Measurements from ENCODE around the gene PRSS16. TPM values are rescaled to one million over a fixed set of nuclear protein-coding genes. Genes with fewer than 3 reads are reported as not detected.

PRSS16 gene
- total and polyA plus RNA-seq, 9 of the 15 experiments (the other 6 are each of a cell fraction or from before 2014, with no cell fraction given), result 4.5 to 21.3 (median 12.1) TPM

DNA sequence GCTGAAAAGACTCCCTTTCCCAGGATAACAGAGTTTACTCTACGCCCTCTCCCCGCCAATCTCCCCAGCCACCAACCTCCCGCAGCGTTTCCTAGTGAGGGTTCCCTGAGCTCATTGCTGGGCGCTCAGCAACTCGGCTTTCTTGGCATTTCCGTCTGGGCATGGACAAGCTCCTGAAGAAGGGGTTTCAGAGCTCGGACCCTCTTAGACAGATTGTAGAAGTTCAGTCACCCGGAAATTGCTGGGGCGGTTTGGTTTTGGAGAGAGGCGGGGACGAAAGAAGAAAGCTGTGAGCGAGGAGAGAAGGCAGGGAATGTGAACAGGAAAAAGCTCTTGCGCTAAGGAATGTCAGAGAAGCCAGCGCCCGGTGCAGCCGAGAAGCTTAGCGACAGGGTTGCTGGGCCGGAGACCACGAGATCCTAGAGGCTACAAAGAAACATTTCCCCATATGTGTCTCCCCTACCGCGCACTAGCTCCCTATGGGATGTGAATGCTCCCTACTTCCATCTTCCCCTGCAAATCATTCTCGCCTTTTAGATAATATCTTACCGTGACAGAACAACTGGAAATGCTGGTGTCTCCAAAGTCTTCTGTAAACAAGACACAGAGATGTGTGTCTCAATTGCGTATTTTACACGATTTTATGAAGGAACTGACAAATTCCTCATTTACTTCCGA, 48.7 kb downstream of the PRSS16 start (continued):
- TF ChIP-seq, protein P1, sequence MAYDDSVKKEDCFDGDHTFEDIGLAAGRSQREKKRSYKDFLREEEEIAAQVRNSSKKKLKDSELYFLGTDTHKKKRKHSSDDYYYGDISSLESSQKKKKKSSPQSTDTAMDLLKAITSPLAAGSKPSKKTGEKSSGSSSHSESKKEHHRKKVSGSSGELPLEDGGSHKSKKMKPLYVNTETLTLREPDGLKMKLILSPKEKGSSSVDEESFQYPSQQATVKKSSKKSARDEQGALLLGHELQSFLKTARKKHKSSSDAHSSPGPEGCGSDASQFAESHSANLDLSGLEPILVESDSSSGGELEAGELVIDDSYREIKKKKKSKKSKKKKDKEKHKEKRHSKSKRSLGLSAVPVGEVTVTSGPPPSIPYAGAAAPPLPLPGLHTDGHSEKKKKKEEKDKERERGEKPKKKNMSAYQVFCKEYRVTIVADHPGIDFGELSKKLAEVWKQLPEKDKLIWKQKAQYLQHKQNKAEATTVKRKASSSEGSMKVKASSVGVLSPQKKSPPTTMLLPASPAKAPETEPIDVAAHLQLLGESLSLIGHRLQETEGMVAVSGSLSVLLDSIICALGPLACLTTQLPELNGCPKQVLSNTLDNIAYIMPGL (CRISPR knock-in tag; IDR thresholded peaks at IDR 0.05), result no peak
- no peak for TF ChIP-seq BCOR (IDR thresholded peaks at IDR 0.05)
- TF ChIP-seq ZNF780A (CRISPR knock-in tag; IDR thresholded peaks at IDR 0.05), result no peak
- no peak for TF ChIP-seq CEBPB (tag; IDR thresholded peaks at IDR 0.05)
- TF ChIP-seq SMARCA5 (IDR thresholded peaks at IDR 0.05), result no peak
- no peak for TF ChIP-seq TAF7 (tag; IDR thresholded peaks at IDR 0.05)
- TF ChIP-seq, protein P2, sequence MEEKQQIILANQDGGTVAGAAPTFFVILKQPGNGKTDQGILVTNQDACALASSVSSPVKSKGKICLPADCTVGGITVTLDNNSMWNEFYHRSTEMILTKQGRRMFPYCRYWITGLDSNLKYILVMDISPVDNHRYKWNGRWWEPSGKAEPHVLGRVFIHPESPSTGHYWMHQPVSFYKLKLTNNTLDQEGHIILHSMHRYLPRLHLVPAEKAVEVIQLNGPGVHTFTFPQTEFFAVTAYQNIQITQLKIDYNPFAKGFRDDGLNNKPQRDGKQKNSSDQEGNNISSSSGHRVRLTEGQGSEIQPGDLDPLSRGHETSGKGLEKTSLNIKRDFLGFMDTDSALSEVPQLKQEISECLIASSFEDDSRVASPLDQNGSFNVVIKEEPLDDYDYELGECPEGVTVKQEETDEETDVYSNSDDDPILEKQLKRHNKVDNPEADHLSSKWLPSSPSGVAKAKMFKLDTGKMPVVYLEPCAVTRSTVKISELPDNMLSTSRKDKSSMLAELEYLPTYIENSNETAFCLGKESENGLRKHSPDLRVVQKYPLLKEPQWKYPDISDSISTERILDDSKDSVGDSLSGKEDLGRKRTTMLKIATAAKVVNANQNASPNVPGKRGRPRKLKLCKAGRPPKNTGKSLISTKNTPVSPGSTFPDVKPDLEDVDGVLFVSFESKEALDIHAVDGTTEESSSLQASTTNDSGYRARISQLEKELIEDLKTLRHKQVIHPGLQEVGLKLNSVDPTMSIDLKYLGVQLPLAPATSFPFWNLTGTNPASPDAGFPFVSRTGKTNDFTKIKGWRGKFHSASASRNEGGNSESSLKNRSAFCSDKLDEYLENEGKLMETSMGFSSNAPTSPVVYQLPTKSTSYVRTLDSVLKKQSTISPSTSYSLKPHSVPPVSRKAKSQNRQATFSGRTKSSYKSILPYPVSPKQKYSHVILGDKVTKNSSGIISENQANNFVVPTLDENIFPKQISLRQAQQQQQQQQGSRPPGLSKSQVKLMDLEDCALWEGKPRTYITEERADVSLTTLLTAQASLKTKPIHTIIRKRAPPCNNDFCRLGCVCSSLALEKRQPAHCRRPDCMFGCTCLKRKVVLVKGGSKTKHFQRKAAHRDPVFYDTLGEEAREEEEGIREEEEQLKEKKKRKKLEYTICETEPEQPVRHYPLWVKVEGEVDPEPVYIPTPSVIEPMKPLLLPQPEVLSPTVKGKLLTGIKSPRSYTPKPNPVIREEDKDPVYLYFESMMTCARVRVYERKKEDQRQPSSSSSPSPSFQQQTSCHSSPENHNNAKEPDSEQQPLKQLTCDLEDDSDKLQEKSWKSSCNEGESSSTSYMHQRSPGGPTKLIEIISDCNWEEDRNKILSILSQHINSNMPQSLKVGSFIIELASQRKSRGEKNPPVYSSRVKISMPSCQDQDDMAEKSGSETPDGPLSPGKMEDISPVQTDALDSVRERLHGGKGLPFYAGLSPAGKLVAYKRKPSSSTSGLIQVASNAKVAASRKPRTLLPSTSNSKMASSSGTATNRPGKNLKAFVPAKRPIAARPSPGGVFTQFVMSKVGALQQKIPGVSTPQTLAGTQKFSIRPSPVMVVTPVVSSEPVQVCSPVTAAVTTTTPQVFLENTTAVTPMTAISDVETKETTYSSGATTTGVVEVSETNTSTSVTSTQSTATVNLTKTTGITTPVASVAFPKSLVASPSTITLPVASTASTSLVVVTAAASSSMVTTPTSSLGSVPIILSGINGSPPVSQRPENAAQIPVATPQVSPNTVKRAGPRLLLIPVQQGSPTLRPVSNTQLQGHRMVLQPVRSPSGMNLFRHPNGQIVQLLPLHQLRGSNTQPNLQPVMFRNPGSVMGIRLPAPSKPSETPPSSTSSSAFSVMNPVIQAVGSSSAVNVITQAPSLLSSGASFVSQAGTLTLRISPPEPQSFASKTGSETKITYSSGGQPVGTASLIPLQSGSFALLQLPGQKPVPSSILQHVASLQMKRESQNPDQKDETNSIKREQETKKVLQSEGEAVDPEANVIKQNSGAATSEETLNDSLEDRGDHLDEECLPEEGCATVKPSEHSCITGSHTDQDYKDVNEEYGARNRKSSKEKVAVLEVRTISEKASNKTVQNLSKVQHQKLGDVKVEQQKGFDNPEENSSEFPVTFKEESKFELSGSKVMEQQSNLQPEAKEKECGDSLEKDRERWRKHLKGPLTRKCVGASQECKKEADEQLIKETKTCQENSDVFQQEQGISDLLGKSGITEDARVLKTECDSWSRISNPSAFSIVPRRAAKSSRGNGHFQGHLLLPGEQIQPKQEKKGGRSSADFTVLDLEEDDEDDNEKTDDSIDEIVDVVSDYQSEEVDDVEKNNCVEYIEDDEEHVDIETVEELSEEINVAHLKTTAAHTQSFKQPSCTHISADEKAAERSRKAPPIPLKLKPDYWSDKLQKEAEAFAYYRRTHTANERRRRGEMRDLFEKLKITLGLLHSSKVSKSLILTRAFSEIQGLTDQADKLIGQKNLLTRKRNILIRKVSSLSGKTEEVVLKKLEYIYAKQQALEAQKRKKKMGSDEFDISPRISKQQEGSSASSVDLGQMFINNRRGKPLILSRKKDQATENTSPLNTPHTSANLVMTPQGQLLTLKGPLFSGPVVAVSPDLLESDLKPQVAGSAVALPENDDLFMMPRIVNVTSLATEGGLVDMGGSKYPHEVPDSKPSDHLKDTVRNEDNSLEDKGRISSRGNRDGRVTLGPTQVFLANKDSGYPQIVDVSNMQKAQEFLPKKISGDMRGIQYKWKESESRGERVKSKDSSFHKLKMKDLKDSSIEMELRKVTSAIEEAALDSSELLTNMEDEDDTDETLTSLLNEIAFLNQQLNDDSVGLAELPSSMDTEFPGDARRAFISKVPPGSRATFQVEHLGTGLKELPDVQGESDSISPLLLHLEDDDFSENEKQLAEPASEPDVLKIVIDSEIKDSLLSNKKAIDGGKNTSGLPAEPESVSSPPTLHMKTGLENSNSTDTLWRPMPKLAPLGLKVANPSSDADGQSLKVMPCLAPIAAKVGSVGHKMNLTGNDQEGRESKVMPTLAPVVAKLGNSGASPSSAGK (IDR thresholded peaks at IDR 0.05), result no peak
- TF ChIP-seq SIX5 (IDR thresholded peaks at IDR 0.05; ENCODE audit: borderline replicate concordance in 1 of 2, insufficient read depth in 1 of 2, low read depth in 1 of 2, low read length in 2 of 2), result no peak
- no peak for TF ChIP-seq NFE2 (IDR thresholded peaks at IDR 0.05; ENCODE audit: low read depth)
- no peak for TF ChIP-seq YY1 (IDR thresholded peaks at IDR 0.05; ENCODE audit: borderline replicate concordance in 1 of 3, control insufficient read depth in 1 of 3, extremely low read depth in 1 of 3, insufficient read depth in 3 of 3, insufficient read length in 1 of 3, insufficient replicate concordance in 2 of 3, low read depth in 1 of 3, low read length in 2 of 3)

Measured in K562 (cell line).